NCI-H2196 (cell line): Measurements from ENCODE around the gene PPP1R3C.

Experiments
- DNase-seq: peaks from one replicate; lab custom pipeline; 2025; ENCODE audit not compliant: unreplicated experiment; lab: John Stamatoyannopoulos, UW

PPP1R3C gene

DNA sequence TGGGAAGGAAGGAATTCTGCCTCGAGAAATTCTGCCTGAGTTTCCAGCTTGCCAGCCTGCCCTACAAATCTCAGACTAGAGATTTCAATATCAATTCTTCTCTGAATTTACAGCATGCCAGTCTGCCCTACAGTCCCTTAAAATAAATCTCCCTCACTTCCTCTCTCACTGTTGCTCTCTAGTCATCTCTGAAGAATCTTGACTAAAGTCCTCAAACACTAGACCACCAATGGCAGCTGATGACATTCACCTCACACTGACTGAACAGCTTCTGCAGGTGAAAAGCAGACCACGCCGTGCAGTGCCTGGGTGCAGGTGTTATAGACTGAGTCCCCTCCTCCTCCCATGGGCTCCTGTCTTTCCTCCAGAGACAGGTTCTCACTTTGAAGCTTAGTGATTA lies 30.4 kb downstream of the PPP1R3C start:
- DNase-seq = no peak

DNA sequence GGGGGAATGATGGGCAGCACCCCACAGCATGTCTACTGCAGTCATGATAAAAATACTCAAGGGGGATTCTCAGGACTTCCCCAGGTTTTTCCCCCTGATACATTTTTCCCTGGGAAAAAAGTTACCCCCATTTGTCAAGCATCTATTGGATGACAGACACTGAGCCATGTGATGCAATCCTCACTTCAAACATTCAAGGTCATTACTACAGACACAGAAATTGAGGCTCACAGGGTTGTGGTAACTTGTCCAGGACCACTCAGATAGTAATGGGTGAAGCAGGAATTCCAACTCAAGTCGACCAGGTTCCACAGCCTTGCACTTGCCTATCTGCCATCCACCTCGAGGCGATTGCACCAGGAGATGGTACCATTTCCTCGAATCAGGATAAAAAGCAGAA lies 31.7 kb downstream of the PPP1R3C start:
- no peak for DNase-seq

DNA sequence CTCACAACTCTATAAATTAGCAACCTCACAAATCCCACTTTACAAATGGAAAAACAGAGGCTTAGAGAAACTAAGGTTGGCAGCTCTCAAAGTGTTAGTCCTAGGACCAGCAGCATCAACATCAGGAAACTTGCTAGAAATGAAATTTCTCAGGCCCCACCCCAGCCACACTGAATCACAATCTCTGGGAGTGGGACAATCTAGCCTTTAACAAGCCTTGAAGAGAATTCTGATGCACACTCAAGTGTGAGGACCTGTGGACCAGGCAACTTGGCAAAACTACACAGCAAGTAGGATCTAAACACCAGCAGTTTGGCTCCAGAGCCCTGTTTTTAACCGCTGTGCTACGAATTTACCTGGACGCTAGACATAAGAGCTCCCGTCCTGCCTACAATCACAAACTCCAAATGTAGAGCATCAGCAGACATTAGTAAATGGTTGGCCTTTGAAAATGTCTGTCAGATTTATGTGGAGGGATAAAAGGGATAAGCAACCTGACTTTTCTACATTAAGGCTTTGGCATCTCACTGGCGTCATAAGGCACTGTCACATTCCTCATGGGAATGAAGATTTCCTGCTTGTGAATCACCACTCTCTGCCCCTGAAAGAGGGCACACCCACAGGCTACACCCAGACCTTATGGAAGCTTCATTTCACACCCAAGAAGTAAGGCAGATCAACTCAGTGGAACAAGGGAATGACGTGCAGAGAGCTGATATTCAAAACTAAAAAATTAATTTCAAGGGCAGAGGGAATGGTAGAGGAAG lies 34.5 kb downstream of the PPP1R3C start:
- no peak for DNase-seq

DNA sequence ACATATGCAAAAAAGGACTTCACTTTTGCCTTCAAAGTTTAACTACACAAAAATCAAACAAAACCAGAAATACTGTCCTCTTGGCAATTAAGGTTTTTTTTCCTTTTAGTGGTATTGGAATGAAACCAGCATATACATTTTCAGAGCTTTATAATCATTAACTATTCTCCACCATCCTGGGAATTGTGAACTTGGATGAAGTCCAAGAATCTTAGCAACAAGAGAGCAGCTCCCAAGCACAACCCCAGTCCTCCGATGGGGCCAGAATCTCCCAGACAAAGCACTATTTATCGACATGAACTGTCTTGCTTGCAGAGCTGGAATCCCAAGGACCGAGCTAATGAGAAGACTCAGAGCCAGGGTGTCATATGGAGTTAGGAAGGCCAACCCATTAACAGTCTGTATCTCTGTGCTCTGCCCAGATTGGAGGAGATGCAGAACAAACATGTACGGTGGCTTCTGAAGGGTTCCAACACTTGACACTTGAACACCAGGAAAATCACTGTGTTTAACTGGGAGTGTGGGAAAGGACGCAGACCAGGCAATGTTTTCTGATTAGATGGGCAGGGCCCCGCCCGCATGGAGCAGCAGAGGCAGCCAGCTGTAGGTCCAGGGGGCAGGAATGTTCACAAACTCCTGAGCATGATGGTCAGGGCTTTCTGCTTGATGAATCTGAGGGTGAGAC lies 35.5 kb downstream of the PPP1R3C start:
- no peak for DNase-seq

- DNase-seq = no peak
Measured at GRCh38 chr10:91596825-91597196, 36.1 kb downstream of the PPP1R3C start.

- DNase-seq = no peak
Measured at GRCh38 chr10:91593834-91594233, 39.0 kb downstream of the PPP1R3C start.

- DNase-seq = no peak
Measured at GRCh38 chr10:91593366-91593765, 39.5 kb downstream of the PPP1R3C start.

DNA sequence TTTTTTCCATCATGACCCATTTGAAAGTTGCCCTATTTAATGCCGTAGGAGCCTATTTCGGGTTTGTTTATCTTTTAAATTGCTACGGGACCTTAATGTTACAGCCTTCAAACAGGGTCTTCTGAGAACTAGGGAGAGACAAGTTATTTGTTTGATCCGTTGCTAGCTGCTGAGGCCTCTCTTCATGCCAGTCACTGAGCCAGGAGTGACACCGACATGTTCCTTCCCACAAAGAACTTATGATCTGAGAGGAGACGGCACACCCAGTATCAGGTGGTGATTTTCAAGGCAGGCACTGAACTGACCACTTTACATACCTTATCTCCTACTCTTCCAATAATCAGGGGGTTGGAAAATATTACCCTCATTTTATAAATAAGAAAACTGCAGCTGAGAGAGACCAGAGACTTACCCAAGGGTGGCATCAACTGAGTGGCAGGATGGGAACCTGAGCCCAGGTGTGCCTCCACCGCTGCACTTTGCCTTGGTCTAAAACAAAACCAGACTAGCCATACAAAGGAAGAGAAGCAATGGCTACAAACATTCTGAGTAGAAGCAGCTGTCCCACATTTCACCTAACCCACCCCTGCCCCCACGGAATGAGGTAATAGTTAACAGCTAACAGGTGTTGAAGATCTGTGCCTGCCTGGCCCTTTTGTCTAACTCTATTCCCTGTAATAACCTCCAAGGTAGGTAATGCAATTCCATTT lies 40.5 kb downstream of the PPP1R3C start:
- DNase-seq = no peak

- no peak for DNase-seq
Measured at GRCh38 chr10:91591797-91592174, 41.1 kb downstream of the PPP1R3C start.

GRCh38 chr10:91590904-91591796 lies 41.7 kb downstream of the PPP1R3C start:
- DNase-seq = no peak

- no peak for DNase-seq
Measured at GRCh38 chr10:91590142-91590903, 42.5 kb downstream of the PPP1R3C start.

DNA sequence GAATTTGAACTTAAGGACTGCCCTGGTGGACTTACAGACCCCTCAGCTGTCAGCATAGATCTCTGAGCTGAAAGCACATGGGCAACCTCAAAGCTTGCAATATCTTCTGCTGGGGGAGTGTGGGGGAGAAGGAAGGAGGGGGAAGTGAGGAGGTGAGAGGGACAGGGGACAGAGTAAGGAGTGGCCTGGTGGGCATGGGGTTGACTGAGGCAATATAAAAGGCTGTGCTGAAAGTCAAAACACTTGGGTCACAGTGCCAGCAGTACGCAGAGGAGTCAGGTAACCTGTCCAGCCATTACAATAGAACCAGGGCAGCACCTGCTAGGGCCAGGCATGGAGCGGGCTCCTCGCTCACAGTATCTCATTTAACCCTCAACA lies 43.2 kb downstream of the PPP1R3C start:
- DNase-seq = no peak

DNA sequence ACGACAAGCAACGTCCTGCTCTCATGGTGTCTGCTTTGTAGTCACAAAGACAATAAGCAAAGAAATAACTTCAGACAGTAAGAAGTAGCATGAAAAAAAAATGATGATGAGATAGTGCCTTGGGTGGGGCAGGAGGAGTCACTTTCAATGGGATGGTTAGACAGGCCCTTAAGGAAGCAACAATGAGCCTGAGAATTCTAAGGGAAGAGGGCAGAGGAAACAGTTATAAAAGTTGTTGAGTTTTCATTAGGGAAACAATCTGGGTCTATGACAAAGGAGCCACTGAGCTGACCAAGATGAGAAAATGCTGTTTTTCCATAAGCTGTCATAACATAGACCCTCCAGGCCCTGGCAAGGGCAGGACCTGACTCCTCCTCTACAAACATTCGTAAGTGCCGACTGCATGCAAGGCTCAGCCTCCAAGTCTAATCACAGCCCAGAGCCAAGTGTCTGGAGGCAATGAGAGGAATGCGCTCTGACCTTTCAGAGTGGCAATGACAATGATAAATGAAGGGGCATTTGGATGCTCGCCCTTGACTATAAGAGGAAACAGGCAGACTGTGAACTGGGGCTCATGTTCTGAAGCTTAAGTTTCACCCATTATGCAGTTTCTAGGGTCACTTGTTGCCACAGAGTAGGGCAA lies 43.7 kb downstream of the PPP1R3C start:
- no peak for DNase-seq

- no peak for DNase-seq
Measured at GRCh38 chr10:91587710-91588638, 44.9 kb downstream of the PPP1R3C start.

- DNase-seq = no peak
Measured at GRCh38 chr10:91582153-91582554, 50.7 kb downstream of the PPP1R3C start.

DNA sequence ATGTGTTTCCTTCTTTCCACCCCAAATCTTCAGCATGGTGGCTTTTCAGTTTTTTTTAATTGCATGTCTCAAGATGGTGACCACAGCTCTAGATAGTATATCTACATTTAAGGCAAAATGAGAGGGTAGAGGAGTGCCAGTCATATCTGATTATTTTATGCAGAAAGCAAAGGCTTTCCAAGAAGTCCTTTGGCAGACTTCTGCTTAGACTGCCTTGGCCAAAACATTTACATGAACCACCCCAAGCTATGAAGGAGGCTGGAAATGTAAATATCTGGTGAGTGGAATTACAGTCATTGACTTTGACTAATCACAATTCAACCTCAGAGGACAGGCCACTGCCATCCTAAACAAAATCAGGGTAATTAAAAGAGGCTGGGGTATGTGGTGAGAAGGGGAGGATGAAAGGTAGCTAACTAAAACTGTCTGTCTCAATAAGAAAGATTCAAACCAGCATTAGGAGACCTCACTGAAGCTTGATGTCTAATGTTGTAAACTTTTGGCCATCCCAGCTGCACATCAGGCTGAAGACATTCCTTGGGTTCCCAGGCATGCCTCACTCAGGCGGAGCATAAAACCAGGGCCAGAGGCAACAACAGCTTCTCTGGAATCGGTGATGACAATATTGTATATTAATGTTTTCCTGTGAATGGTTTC lies 53.4 kb downstream of the PPP1R3C start:
- DNase-seq = no peak
